ENCODE measurements around the gene CSMD2.

DNA sequence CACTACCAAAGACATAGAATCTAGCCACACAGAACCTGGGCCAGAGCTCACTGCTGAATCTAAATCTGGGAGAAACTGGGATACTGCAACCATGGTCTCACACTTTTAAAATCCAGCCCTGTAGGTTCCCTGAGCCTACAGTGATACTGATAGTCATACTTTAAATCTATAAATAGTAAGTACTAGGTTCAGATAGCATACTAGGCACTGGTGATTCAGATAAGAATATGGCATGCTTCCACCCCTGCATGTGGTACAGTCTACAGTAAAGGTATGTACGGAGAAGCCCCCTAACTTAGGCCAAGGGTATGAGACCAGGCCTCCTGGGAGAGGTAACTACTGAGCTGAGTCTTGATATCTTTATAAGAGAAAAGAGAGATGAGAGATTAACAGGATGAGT is 494.5 kb downstream of the CSMD2 start:
- TF ChIP-seq EZH2 (IDR thresholded peaks at IDR 0.05) = no peak
- TF ChIP-seq CTCF (IDR thresholded peaks at IDR 0.05) = no peak

Measured in neural progenitor cell (in vitro differentiated cells).